H1 (cell line): Measurements from ENCODE around the gene MAGI2. TPM values are rescaled to one million over a fixed set of nuclear protein-coding genes. Genes with fewer than 3 reads are reported as not detected.

Experiments used
- CTCF ChIA-PET: fragments of 300-600 bp; sonication (Branson Sonifier 250); formaldehyde crosslinking; loops from one replicate; lab custom pipeline; 2021; ENCODE audit not compliant: partially characterized antibody; lab: Charles Lee
- POLR2A ChIA-PET: fragments of 300-600 bp; sonication (Branson Sonifier 250); formaldehyde crosslinking; loops from one replicate; lab custom pipeline; 2021; ENCODE audit warnings: inconsistent platforms; ENCODE audit not compliant: partially characterized antibody; lab: Charles Lee
- DNase-seq, 2 experiments: peaks; one replicate each; pipeline versions ENCODE4 v3.0.0 to v3.0.0-alpha.2; 2010 to 2022; ENCODE audit warnings: low spot score in 2 of 2, low read depth in 1 of 2, mixed read lengths in 1 of 2
- FAIRE-seq: peaks from 2 replicates; lab custom pipeline; 2011; peaks lifted over from hg19 to GRCh38; lab: Jason Lieb, UNC
- H2AFZ ChIP-seq: 2 replicates; pipeline ENCODE4 v1.8.1; 2012; ENCODE audit warnings: low read length, inconsistent platforms
- H2AK5ac ChIP-seq: 2 replicates; pipeline ENCODE4 v1.6.1; 2013; ENCODE audit warnings: low read depth, low read length
- H2BK120ac ChIP-seq: replicated peaks from 2 replicates; pipeline ENCODE3; 2013; ENCODE audit warnings: low read depth, low read length, inconsistent platforms
- H2BK12ac ChIP-seq: 2 replicates; pipeline ENCODE4 v1.6.1; 2013; ENCODE audit warnings: low read depth, low read length
- H2BK15ac ChIP-seq: 2 replicates; pipeline ENCODE4 v1.6.1; 2013; ENCODE audit warnings: low read length
- H2BK20ac ChIP-seq: 2 replicates; pipeline ENCODE4 v1.6.1; 2013; ENCODE audit warnings: low read length
- H2BK5ac ChIP-seq: 2 replicates; pipeline ENCODE4 v1.6.1; 2013; ENCODE audit warnings: low read depth, low read length
- H3K14ac ChIP-seq: 2 replicates; pipeline ENCODE4 v1.6.1; 2013; ENCODE audit warnings: inconsistent platforms; ENCODE audit not compliant: insufficient read length
- H3K18ac ChIP-seq: 2 replicates; pipeline ENCODE4 v1.6.1; 2013; ENCODE audit warnings: low read length; ENCODE audit errors: extremely low read depth
- H3K23ac ChIP-seq: 2 replicates; pipeline ENCODE4 v1.6.1; 2013; ENCODE audit warnings: inconsistent platforms; ENCODE audit not compliant: insufficient read length
- H3K23me2 ChIP-seq: 2 replicates; pipeline ENCODE4 v1.6.1; 2013; ENCODE audit warnings: low read depth, low read length
- H3K27ac ChIP-seq: 2 replicates; pipeline ENCODE4 v1.6.1; 2011; ENCODE audit warnings: low read depth, low read length, inconsistent platforms
- H3K27me3 ChIP-seq, 4 experiments: replicated peaks in 1 of 4; 1 replicate in 1 of 4; 2 replicates in 3 of 4; pipeline versions ENCODE4 v1.6.1 to v1.8.1; 2011 to 2013; ENCODE audit warnings: low read length in 3 of 4, mild to moderate bottlenecking in 3 of 4, inconsistent platforms in 2 of 4, mixed read lengths in 2 of 4, moderate library complexity in 1 of 4; ENCODE audit not compliant: control insufficient read depth in 3 of 4, insufficient read depth in 3 of 4; ENCODE audit errors: extremely low read depth in 1 of 4
- H3K36me3 ChIP-seq, 4 experiments: 2 replicates each; pipeline versions ENCODE4 v1.6.1 to v1.8.1; 2011 to 2013; ENCODE audit warnings: mild to moderate bottlenecking in 4 of 4, low read length in 3 of 4, moderate library complexity in 2 of 4, control low read depth in 1 of 4, inconsistent platforms in 1 of 4; ENCODE audit not compliant: insufficient read depth in 4 of 4, control insufficient read depth in 2 of 4
- H3K4ac ChIP-seq: replicated peaks from 2 replicates; pipeline ENCODE3; 2013; ENCODE audit warnings: low read length, low read depth, mixed read lengths, inconsistent platforms; ENCODE audit not compliant: insufficient read length
- H3K4me1 ChIP-seq, 4 experiments: replicated peaks in 1 of 4; 1 replicate in 1 of 4; 2 replicates in 3 of 4; pipeline versions ENCODE4 v1.6.1 to v1.8.1; 2011 to 2013; ENCODE audit warnings: low read length in 3 of 4, inconsistent platforms in 2 of 4, mixed read lengths in 1 of 4; ENCODE audit not compliant: insufficient read depth in 4 of 4, control insufficient read depth in 3 of 4
- H3K4me2 ChIP-seq, 2 experiments: 2 replicates each; pipeline versions ENCODE4 v1.6.1 to v1.8.1; 2011 to 2013; ENCODE audit warnings: low read depth in 2 of 2, low read length in 2 of 2, control low read depth in 1 of 2, inconsistent platforms in 1 of 2, mild to moderate bottlenecking in 1 of 2; ENCODE audit not compliant: insufficient read depth in 1 of 2
- H3K4me3 ChIP-seq, 4 experiments: fragments of 200-600, 300-600 bp in 1 of 4; sonication (generic), shearing (Covaris generic), sonication (Bioruptor Twin) in 1 of 4; 2 replicates each; pipeline versions ENCODE4 v1.5.1 to v1.8.1; 2011 to 2016; ENCODE audit warnings: low read length in 4 of 4, low read depth in 3 of 4, control low read depth in 2 of 4, inconsistent platforms in 2 of 4, mild to moderate bottlenecking in 2 of 4, mixed read lengths in 1 of 4, moderate library complexity in 1 of 4; ENCODE audit not compliant: insufficient read depth in 2 of 4; ENCODE audit errors: extremely low read depth in 1 of 4
- H3K56ac ChIP-seq: replicated peaks from 2 replicates; pipeline ENCODE3; 2013; ENCODE audit warnings: low read depth, mild to moderate bottlenecking, mixed read lengths, low read length, inconsistent platforms; ENCODE audit not compliant: insufficient read length
- H3K79me1 ChIP-seq: 2 replicates; pipeline ENCODE4 v1.6.1; 2013; ENCODE audit warnings: low read depth, low read length, control low read depth
- H3K79me2 ChIP-seq, 2 experiments: 2 replicates each; pipeline versions ENCODE4 v1.6.1 to v1.8.1; 2012 to 2013; ENCODE audit warnings: low read length in 2 of 2, mild to moderate bottlenecking in 2 of 2, inconsistent platforms in 1 of 2; ENCODE audit not compliant: insufficient read depth in 2 of 2, control insufficient read depth in 1 of 2
- H3K9ac ChIP-seq, 4 experiments: replicated peaks in 1 of 4; 1 replicate in 1 of 4; 2 replicates in 3 of 4; pipeline versions ENCODE4 v1.6.1 to v1.8.1; 2011 to 2013; ENCODE audit warnings: low read depth in 3 of 4, low read length in 3 of 4, control low read depth in 2 of 4, mild to moderate bottlenecking in 2 of 4, moderate library complexity in 2 of 4, inconsistent platforms in 1 of 4; ENCODE audit errors: extremely low read depth in 1 of 4
- H3K9me3 ChIP-seq, 2 experiments: 2 replicates each; pipeline versions ENCODE4 v1.6.1 to v1.8.1; 2012 to 2013; ENCODE audit warnings: mild to moderate bottlenecking in 2 of 2, moderate library complexity in 2 of 2, control low read depth in 1 of 2, inconsistent platforms in 1 of 2, low read depth in 1 of 2, low read length in 1 of 2, mixed read lengths in 1 of 2; ENCODE audit not compliant: insufficient read depth in 2 of 2
- H4K20me1 ChIP-seq, 2 experiments: replicated peaks in 1 of 2; 2 replicates each; pipeline versions ENCODE3 to v1.8.1; 2011 to 2013; ENCODE audit warnings: inconsistent platforms in 2 of 2, low read length in 2 of 2, mild to moderate bottlenecking in 1 of 2; ENCODE audit not compliant: insufficient read depth in 2 of 2, control insufficient read depth in 1 of 2
- H4K5ac ChIP-seq: 2 replicates; pipeline ENCODE4 v1.6.1; 2013; ENCODE audit warnings: low read length, low read depth, mixed read lengths, inconsistent platforms; ENCODE audit not compliant: insufficient read length
- H4K8ac ChIP-seq: 2 replicates; pipeline ENCODE4 v1.8.0; 2013; ENCODE audit warnings: mild to moderate bottlenecking, moderate library complexity, low read length, inconsistent platforms; ENCODE audit not compliant: insufficient read depth; ENCODE audit errors: extremely low read depth
- H4K91ac ChIP-seq: replicated peaks from 2 replicates; pipeline ENCODE3; 2013; ENCODE audit warnings: low read length, mixed read lengths, inconsistent platforms; ENCODE audit not compliant: insufficient read length
- ATF3 ChIP-seq: IDR thresholded peaks from 2 replicates; pipeline ENCODE4 v1.6.1; 2011; ENCODE audit warnings: low read depth, mild to moderate bottlenecking, low read length; ENCODE audit not compliant: insufficient read depth
- CBX8 ChIP-seq: fragments of 300-800, 300-1000 bp; sonication (generic); IDR thresholded peaks from 2 replicates; pipeline ENCODE4 v1.7.1; 2016; ENCODE audit warnings: low read depth, low read length, borderline replicate concordance
- CTBP2 ChIP-seq: IDR thresholded peaks from 2 replicates; pipeline ENCODE4 v1.7.0; 2011; ENCODE audit warnings: borderline replicate concordance, mild to moderate bottlenecking, moderate library complexity, mixed read lengths, low read length; ENCODE audit not compliant: insufficient read depth, insufficient read length
- EGR1 ChIP-seq: IDR thresholded peaks from 2 replicates; pipeline ENCODE4 v1.6.1; 2011; ENCODE audit warnings: low read depth, low read length, borderline replicate concordance
- EP300 ChIP-seq, 2 experiments: IDR thresholded peaks; 1 replicate in 1 of 2; 2 replicates in 1 of 2; pipeline ENCODE4 v1.6.1; 2011 to 2012; ENCODE audit warnings: low read depth in 2 of 2, low read length in 2 of 2, mild to moderate bottlenecking in 2 of 2, borderline replicate concordance in 1 of 2, inconsistent platforms in 1 of 2, moderate library complexity in 1 of 2
- HDAC6 ChIP-seq: IDR thresholded peaks from one replicate; pipeline ENCODE4 v1.7.1; 2012; ENCODE audit warnings: low read depth, mild to moderate bottlenecking, inconsistent platforms, low read length, moderate library complexity
- JUN ChIP-seq: IDR thresholded peaks from 2 replicates; pipeline ENCODE4 v1.6.1; 2011; ENCODE audit warnings: low read depth, mild to moderate bottlenecking, improper control_type of control experiment, low read length
- POLR2A ChIP-seq, 2 experiments: IDR thresholded peaks; 1 replicate in 1 of 2; 2 replicates in 1 of 2; pipeline ENCODE4 v1.6.1; 2011; ENCODE audit warnings: low read depth in 2 of 2, low read length in 2 of 2, mild to moderate bottlenecking in 2 of 2; ENCODE audit errors: control extremely low read depth in 1 of 2
- POU5F1 ChIP-seq: IDR thresholded peaks from 2 replicates; pipeline ENCODE4 v1.6.1; 2011; ENCODE audit warnings: low read depth, mild to moderate bottlenecking, low read length, moderate library complexity
- RXRA ChIP-seq: IDR thresholded peaks from 2 replicates; pipeline ENCODE4 v1.6.1; 2011; ENCODE audit warnings: low read depth, mild to moderate bottlenecking, low read length, moderate library complexity; ENCODE audit not compliant: insufficient read depth
- TCF12 ChIP-seq: IDR thresholded peaks from 2 replicates; pipeline ENCODE4 v1.6.1; 2011; ENCODE audit warnings: low read depth, mild to moderate bottlenecking, low read length
- WGBS, 2 experiments: shearing (Covaris generic) in 1 of 2; methylation state at CpG; one replicate each; pipeline versions ENCODE4 v1.1.6 to v1.1.7; 2013 to 2015; ENCODE audit warnings: low lambda C conversion rate in 2 of 2, mixed read lengths in 2 of 2, inconsistent platforms in 1 of 2, low coverage in 1 of 2, missing lambda C conversion rate in 1 of 2; ENCODE audit not compliant: insufficient replicate concordance in 2 of 2, insufficient coverage in 1 of 2, insufficient read length in 1 of 2; ENCODE audit errors: extremely low coverage in 1 of 2, missing lambda C conversion rate in 1 of 2; 5-methylcytosine and 5-hydroxymethylcytosine counted together
- polyA plus RNA-seq, 7 experiments: library from polyadenylated mRNA; depleted of rRNA in 3 of 7; stranded (reverse) in 5 of 7; unstranded in 2 of 7; fragments of >200 nt in 5 of 7; fragments of 200-250 nt in 2 of 7; gene quantifications; 1 replicate in 5 of 7; 2 replicates in 1 of 7; 4 replicates in 1 of 7; pipeline versions ENCODE4 v1.2.1 to v1.2.3, GENCODE V29; 2011 to 2013; ENCODE audit warnings: missing spikeins in 2 of 7, mixed read lengths in 2 of 7
- total RNA-seq: library from RNA; stranded (reverse); fragmentation: NEBNext Ultra II Directional; extraction: Animal tissue kit (Norgen Biotek cat#: 25700); gene quantifications from 2 replicates; pipeline ENCODE4 v1.2.1, GENCODE V29; 2021
- TF ChIP-seq, protein P1 (sequence below): IDR thresholded peaks from 2 replicates; pipeline ENCODE4 v1.6.1; 2012; ENCODE audit warnings: low read length, inconsistent platforms

MAGI2 gene
- total and polyA plus RNA-seq, 2 of the 8 experiments (the other 6 are each of a cell fraction or from before 2014, with no cell fraction given), result 6.0 to 27.3 TPM

- no peak overlapping the region for H2BK15ac ChIP-seq
- DNase-seq, result no peak
- no peak overlapping the region for H3K27ac ChIP-seq
- H2AFZ ChIP-seq, result no peak overlapping the region
- no peak overlapping the region for H2BK12ac ChIP-seq
- H3K9ac ChIP-seq, result no peak overlapping the region
- no peak overlapping the region for H4K5ac ChIP-seq
- H4K8ac ChIP-seq, result no peak overlapping the region
- no peaks in the 10 kb centered on the region for H3K27me3 ChIP-seq
- no peak overlapping the region for H2AK5ac ChIP-seq
- no peak overlapping the region for H3K23ac ChIP-seq
- H3K4me2 ChIP-seq, result no peak overlapping the region
- 89% methylated on average over 1 of the region's 1 CpG; no CpG with 5 or more reads in 1 of the 2 experiments for WGBS, 2 experiments
- H3K4ac ChIP-seq, result no peak overlapping the region
- no peak overlapping the region for H2BK20ac ChIP-seq
- POLR2A ChIA-PET, result no interaction called here
- H3K79me2 ChIP-seq, result no peaks in the 10 kb centered on the region
- H2BK120ac ChIP-seq, result no peak overlapping the region
- no peak overlapping the region for H3K4me3 ChIP-seq
- H4K91ac ChIP-seq, result no peak overlapping the region
- H4K20me1 ChIP-seq, result no peaks in the 10 kb centered on the region
- no peak overlapping the region for H2BK5ac ChIP-seq
- CTCF ChIA-PET, result interaction anchor here (0.8 to 1.6 kb wide), 2 partner anchors 15 to 16 kb away, joined by 3 read pairs; no protein-coding TSS in a partner anchor
- no peak for TF ChIP-seq HDAC6
- no peak for TF ChIP-seq CTBP2
- TF ChIP-seq, protein P1, sequence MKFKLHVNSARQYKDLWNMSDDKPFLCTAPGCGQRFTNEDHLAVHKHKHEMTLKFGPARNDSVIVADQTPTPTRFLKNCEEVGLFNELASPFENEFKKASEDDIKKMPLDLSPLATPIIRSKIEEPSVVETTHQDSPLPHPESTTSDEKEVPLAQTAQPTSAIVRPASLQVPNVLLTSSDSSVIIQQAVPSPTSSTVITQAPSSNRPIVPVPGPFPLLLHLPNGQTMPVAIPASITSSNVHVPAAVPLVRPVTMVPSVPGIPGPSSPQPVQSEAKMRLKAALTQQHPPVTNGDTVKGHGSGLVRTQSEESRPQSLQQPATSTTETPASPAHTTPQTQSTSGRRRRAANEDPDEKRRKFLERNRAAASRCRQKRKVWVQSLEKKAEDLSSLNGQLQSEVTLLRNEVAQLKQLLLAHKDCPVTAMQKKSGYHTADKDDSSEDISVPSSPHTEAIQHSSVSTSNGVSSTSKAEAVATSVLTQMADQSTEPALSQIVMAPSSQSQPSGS, result no peak
- no peak for TF ChIP-seq CBX8
- no peak for TF ChIP-seq EP300 (IDR thresholded peaks at IDR 0.05; ENCODE audit: borderline replicate concordance in 1 of 2, low read depth in 2 of 2, low read length in 2 of 2)
- no peak for TF ChIP-seq TCF12
- TF ChIP-seq EGR1, result no peak
- no peak for TF ChIP-seq ATF3
- no peak for TF ChIP-seq RXRA
- TF ChIP-seq POU5F1, result no peak
- TF ChIP-seq JUN, result no peak
- TF ChIP-seq POLR2A (IDR thresholded peaks at IDR 0.05; ENCODE audit: control extremely low read depth in 1 of 2, low read depth in 2 of 2, low read length in 2 of 2), result no peak
- no peak overlapping the region for H3K56ac ChIP-seq
- H3K36me3 ChIP-seq, result no peaks in the 10 kb centered on the region; a peak in 1 of 8 replicates
- H3K18ac ChIP-seq, result no peak overlapping the region
- H3K23me2 ChIP-seq, result no peaks in the 10 kb centered on the region
- H3K79me1 ChIP-seq, result no peaks in the 10 kb centered on the region
- no peaks in the 10 kb centered on the region for H3K9me3 ChIP-seq
- H3K4me1 ChIP-seq, result 0 out of 7 replicates have a peak, but pooled peaks cover 0 to under 1% (median 0%) of the 10 kb centered on the region in 4 experiments
- H3K14ac ChIP-seq, result no peak overlapping the region
- FAIRE-seq, result no peak
Measured at GRCh38 chr7:78184299-78184698, 1269.2 kb downstream of the MAGI2 start.
